Measurements from ENCODE around the gene RPS6KA4.

RPS6KA4 gene

GRCh38 chr11:64349404-64349803, 9.6 kb upstream of the RPS6KA4 start:
- no peak for FAIRE-seq

GRCh38 chr11:64351136-64351631, 7.8 kb upstream of the RPS6KA4 start:
- no peak for FAIRE-seq

GRCh38 chr11:64352099-64352994, 6.6 kb upstream of the RPS6KA4 start:
- FAIRE-seq: no peak

GRCh38 chr11:64352995-64353714, 5.8 kb upstream of the RPS6KA4 start:
- FAIRE-seq: no peak

GRCh38 chr11:64353715-64354506, 5.1 kb upstream of the RPS6KA4 start:
- FAIRE-seq: no peak

- no peak for FAIRE-seq
Measured at GRCh38 chr11:64355078-64355940, 3.7 kb upstream of the RPS6KA4 start.

- FAIRE-seq: no peak
Measured at GRCh38 chr11:64356498-64357411, 2.2 kb upstream of the RPS6KA4 start.

GRCh38 chr11:64357446-64357845, 1.5 kb upstream of the RPS6KA4 start:
- FAIRE-seq: no peak

GRCh38 chr11:64357904-64358535, 942 bp upstream of the RPS6KA4 start:
- no peak for FAIRE-seq

- FAIRE-seq: no peak
Measured at GRCh38 chr11:64358536-64358906, 441 bp upstream of the RPS6KA4 start.

GRCh38 chr11:64359712-64360445, 917 bp downstream of the RPS6KA4 start:
- FAIRE-seq: no peak

GRCh38 chr11:64360448-64360921, 1.5 kb downstream of the RPS6KA4 start:
- FAIRE-seq: no peak

- FAIRE-seq: no peak
Measured at GRCh38 chr11:64361659-64362058, 2.7 kb downstream of the RPS6KA4 start.

- FAIRE-seq: no peak
Measured at GRCh38 chr11:64362339-64362738, 3.4 kb downstream of the RPS6KA4 start.

GRCh38 chr11:64364435-64364834, 5.5 kb downstream of the RPS6KA4 start:
- no peak for FAIRE-seq

- no peak for FAIRE-seq
Measured at GRCh38 chr11:64364911-64365310, 5.9 kb downstream of the RPS6KA4 start.

GRCh38 chr11:64366751-64367150, 7.8 kb downstream of the RPS6KA4 start:
- FAIRE-seq: no peak

GRCh38 chr11:64367931-64368672, 9.1 kb downstream of the RPS6KA4 start:
- FAIRE-seq: no peak

GRCh38 chr11:64368673-64369074, 9.7 kb downstream of the RPS6KA4 start:
- FAIRE-seq: no peak
